Uterus (tissue), 4 donors: Measurements from ENCODE around the gene GLRA3. TPM values are rescaled to one million over a fixed set of nuclear protein-coding genes. Genes with fewer than 3 reads are reported as not detected.
"Not testable (repeated sequence)": the region's sequence is repeated elsewhere in the genome, so short reads cannot be mapped to it uniquely, and the experiment has no call there.

Experiments used
- DNase-seq, 2 donors: peaks; one replicate each; pipeline ENCODE4 v3.0.0-alpha.2; 2019 to 2020
- H3K27ac ChIP-seq, 2 donors: fragments of 200-600 bp; sonication (generic); 1 replicate in 1 of 2; 2 replicates in 1 of 2; pipeline ENCODE4 v1.5.1; 2016 to 2018
- H3K27me3 ChIP-seq, 2 donors: fragments of 200-600 bp; sonication (generic); one replicate each; pipeline ENCODE4 v1.5.1; 2018 to 2019; ENCODE audit warnings: control low read depth in 1 of 2
- H3K36me3 ChIP-seq, 2 donors: fragments of 200-600 bp; sonication (generic); one replicate each; pipeline ENCODE4 v1.5.1; 2019; ENCODE audit warnings: control low read depth in 1 of 2
- H3K4me1 ChIP-seq, 2 donors: fragments of 200-600 bp; sonication (generic); one replicate each; pipeline ENCODE4 v1.5.1; 2018 to 2019; ENCODE audit warnings: control low read depth in 1 of 2
- H3K4me3 ChIP-seq, 2 donors: fragments of 200-600 bp; sonication (generic); 1 replicate in 1 of 2; 2 replicates in 1 of 2; pipeline ENCODE4 v1.5.1; 2018 to 2019; ENCODE audit warnings: mild to moderate bottlenecking in 1 of 2
- H3K9me3 ChIP-seq, 2 donors: fragments of 200-600 bp; sonication (generic); one replicate each; pipeline ENCODE4 v1.5.1; 2019; ENCODE audit warnings: control low read depth in 1 of 2
- CTCF ChIP-seq, 4 experiments: fragments of 200-600 bp in 2 of 4; fragments of 450-650 bp in 2 of 4; sonication (generic) in 2 of 4; IDR thresholded peaks; one replicate each; pipeline ENCODE4 v1.5.1; 2016 to 2019; ENCODE audit warnings: antibody characterized with exemption in 4 of 4, mild to moderate bottlenecking in 2 of 4, moderate library complexity in 1 of 4
- POLR2A ChIP-seq, 2 donors: fragments of 450-650 bp; IDR thresholded peaks; one replicate each; pipeline ENCODE4 v1.6.1; 2016; ENCODE audit warnings: antibody characterized with exemption in 2 of 2, mild to moderate bottlenecking in 1 of 2, moderate library complexity in 1 of 2
- intact Hi-C: fragments of 100-400 bp; cut with DNase I; formaldehyde crosslinking; loops from one replicate; pipeline ENCODE4 v1.15.1; 2023; ENCODE audit warnings: low total_unique reads
- total RNA-seq, 4 donors: library from RNA; depleted of rRNA in 3 of 4; stranded (reverse); fragments of >200 nt in 3 of 4; gene quantifications; one replicate each; pipeline versions ENCODE4 v1.1.0 to v1.2.4, GENCODE V29; 2014 to 2023
- donor health status: DM: yes; HTN: yes; CAD: no.

Gene GLRA3
- total RNA-seq, 4 donors from 2014 or later: 0.09 to 0.41 TPM; not detected in 2

GRCh38 chr4:174805746-174806145, 23.3 kb downstream of the GLRA3 start:
- Histone ChIP-seq H3K27me3 (no peaks in the 10 kb centered on the region), H3K9me3 (no peaks in the 10 kb centered on the region), H3K27ac (no peak overlapping the region), H3K4me1 (no peaks in the 10 kb centered on the region), H3K36me3 (no peaks in the 10 kb centered on the region), H3K4me3 (no peak overlapping the region)
- TF ChIP-seq CTCF (IDR thresholded peaks at IDR 0.05): no peak
- TF ChIP-seq POLR2A (IDR thresholded peaks at IDR 0.05): no peak
- no peak for DNase-seq
- intact Hi-C loops: no loop called here

GRCh38 chr4:174794543-174795094, 34.4 kb downstream of the GLRA3 start:
- Histone ChIP-seq H3K27ac (no peak overlapping the region), H3K36me3 (no peaks in the 10 kb centered on the region), H3K4me1 (no peaks in the 10 kb centered on the region), H3K27me3 (no peaks in the 10 kb centered on the region), H3K4me3 (no peak overlapping the region), H3K9me3 (no peaks in the 10 kb centered on the region)
- no peak for DNase-seq
- intact Hi-C loops: no loop called here
- no peak for TF ChIP-seq CTCF (IDR thresholded peaks at IDR 0.05)
- TF ChIP-seq POLR2A (IDR thresholded peaks at IDR 0.05): no peak

- TF ChIP-seq POLR2A (IDR thresholded peaks at IDR 0.05) (no peak), CTCF (IDR thresholded peaks at IDR 0.05) (no peak)
- Histone ChIP-seq H3K4me3 (no peak overlapping the region), H3K27me3 (no peaks in the 10 kb centered on the region), H3K4me1 (no peaks in the 10 kb centered on the region), H3K9me3 (no peaks in the 10 kb centered on the region), H3K27ac (no peak overlapping the region), H3K36me3 (no peaks in the 10 kb centered on the region)
- DNase-seq: no peak
- intact Hi-C loops: no loop called here
Observed at GRCh38 chr4:174789657-174790056, 39.4 kb downstream of the GLRA3 start.

- DNase-seq: not testable (repeated sequence)
Observed at GRCh38 chr4:174778274-174778986, 50.6 kb downstream of the GLRA3 start.

GRCh38 chr4:174775366-174775765, 53.7 kb downstream of the GLRA3 start:
- no peak overlapping the region for H3K27ac ChIP-seq
- no peak for DNase-seq
- no peaks in the 10 kb centered on the region for H3K9me3 ChIP-seq
- H3K4me1 ChIP-seq: no peaks in the 10 kb centered on the region
- intact Hi-C loops: no loop called here
- H3K27me3 ChIP-seq: no peaks in the 10 kb centered on the region
- H3K4me3 ChIP-seq: no peak overlapping the region
- TF ChIP-seq CTCF (IDR thresholded peaks at IDR 0.05) (no peak), POLR2A (IDR thresholded peaks at IDR 0.05) (no peak)
- H3K36me3 ChIP-seq: no peaks in the 10 kb centered on the region

More at GRCh38 chr4:174778274-174778986, 50.6 kb downstream of the GLRA3 start:
- intact Hi-C loops, H3K4me3 ChIP-seq, H3K36me3 ChIP-seq, H3K27me3 ChIP-seq, H3K4me1 ChIP-seq, H3K27ac ChIP-seq, H3K9me3 ChIP-seq: not testable (repeated sequence)
